Neutrophil (primary cell): ENCODE results near the gene INTS15.

Experiments
- H3K27ac ChIP-seq: fragments of 200-600 bp; sonication (generic); 2 replicates; pipeline ENCODE4 v1.5.1; 2016; ENCODE audit warnings: mild to moderate bottlenecking, moderate library complexity
- H3K27me3 ChIP-seq: fragments of 200-600 bp; sonication (generic); 2 replicates; pipeline ENCODE4 v1.6.0; 2016; ENCODE audit warnings: mild to moderate bottlenecking
- H3K36me3 ChIP-seq: fragments of 200-600 bp; sonication (generic); 2 replicates; pipeline ENCODE4 v1.5.1; 2017
- H3K4me1 ChIP-seq, 2 experiments: fragments of 200-600 bp in 1 of 2; sonication (generic) in 1 of 2; 1 replicate in 1 of 2; 2 replicates in 1 of 2; pipeline versions ENCODE4 v1.5.1 to v1.6.1; 2013 to 2016; ENCODE audit warnings: low read depth in 1 of 2, low read length in 1 of 2, mild to moderate bottlenecking in 1 of 2, moderate library complexity in 1 of 2; ENCODE audit not compliant: control insufficient read depth in 1 of 2, insufficient read depth in 1 of 2
- H3K4me3 ChIP-seq, 2 experiments: fragments of 200-600 bp in 1 of 2; sonication (generic) in 1 of 2; 1 replicate in 1 of 2; 2 replicates in 1 of 2; pipeline ENCODE4 v1.5.1; 2013 to 2016; ENCODE audit warnings: low read depth in 1 of 2, low read length in 1 of 2, mild to moderate bottlenecking in 1 of 2, moderate library complexity in 1 of 2
- H3K9me3 ChIP-seq: fragments of 200-600 bp; sonication (generic); 2 replicates; pipeline ENCODE4 v1.5.1; 2016
- TF ChIP-seq, protein P1 (sequence below): fragments of 200-600 bp; sonication (generic); IDR thresholded peaks from 2 replicates; pipeline ENCODE4 v1.5.1; 2016; ENCODE audit warnings: antibody characterized with exemption

The INTS15 gene

DNA sequence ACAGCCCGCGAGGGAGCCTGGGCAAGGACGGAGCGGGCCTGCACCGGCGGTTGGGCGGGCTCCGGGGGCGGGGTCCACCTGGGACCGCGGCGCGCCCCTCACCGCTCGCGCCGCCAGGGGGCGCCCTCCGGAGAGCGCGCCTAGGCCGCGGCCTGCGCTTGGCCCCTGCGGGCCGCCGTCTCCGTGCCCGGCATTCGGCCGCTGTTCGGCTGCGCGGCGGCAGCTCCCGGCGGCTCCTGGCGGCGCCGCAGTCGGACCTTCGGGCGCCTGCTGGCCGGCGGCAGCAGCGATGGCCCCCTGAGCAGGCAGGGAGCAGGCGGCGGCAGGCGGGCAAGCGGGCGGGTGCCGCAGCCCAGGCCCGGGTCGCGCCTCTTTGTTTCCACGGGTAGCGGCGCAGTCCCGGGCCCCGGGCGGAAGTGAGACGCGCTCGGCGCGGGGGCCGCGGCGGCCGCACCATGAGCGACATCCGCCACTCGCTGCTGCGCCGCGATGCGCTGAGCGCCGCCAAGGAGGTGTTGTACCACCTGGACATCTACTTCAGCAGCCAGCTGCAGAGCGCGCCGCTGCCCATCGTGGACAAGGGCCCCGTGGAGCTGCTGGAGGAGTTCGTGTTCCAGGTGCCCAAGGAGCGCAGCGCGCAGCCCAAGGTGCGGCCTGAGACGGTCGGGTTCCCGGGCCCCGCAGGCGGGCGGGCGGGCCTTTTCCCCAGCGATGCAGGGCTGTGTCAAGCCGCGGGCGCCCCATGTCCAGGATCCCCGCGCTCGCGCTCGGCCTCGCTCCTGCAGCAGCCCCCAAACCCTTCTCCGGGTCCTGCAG, at the start of gene INTS15:
Gene INTS15 (plus strand): TSS at position 193 of the 816 bp plus-strand sequence. CDS start 263 bp downstream, at position 456.
- H3K4me3 ChIP-seq, result peak within 1 kb of the TSS; percentile 87 to 90
- TF ChIP-seq, protein P1, sequence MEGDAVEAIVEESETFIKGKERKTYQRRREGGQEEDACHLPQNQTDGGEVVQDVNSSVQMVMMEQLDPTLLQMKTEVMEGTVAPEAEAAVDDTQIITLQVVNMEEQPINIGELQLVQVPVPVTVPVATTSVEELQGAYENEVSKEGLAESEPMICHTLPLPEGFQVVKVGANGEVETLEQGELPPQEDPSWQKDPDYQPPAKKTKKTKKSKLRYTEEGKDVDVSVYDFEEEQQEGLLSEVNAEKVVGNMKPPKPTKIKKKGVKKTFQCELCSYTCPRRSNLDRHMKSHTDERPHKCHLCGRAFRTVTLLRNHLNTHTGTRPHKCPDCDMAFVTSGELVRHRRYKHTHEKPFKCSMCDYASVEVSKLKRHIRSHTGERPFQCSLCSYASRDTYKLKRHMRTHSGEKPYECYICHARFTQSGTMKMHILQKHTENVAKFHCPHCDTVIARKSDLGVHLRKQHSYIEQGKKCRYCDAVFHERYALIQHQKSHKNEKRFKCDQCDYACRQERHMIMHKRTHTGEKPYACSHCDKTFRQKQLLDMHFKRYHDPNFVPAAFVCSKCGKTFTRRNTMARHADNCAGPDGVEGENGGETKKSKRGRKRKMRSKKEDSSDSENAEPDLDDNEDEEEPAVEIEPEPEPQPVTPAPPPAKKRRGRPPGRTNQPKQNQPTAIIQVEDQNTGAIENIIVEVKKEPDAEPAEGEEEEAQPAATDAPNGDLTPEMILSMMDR, result peak; percentile 90
- H3K36me3 ChIP-seq, result peaks cover 30% of the 10 kb centered on the region
- no peaks in the 10 kb centered on the region for H3K27me3 ChIP-seq
- H3K27ac ChIP-seq, result peak within 1 kb of the TSS; percentile 93
- H3K9me3 ChIP-seq, result no peaks in the 10 kb centered on the region
- peaks cover 16 to 27% of the 10 kb centered on the region in 2 experiments for H3K4me1 ChIP-seq

DNA sequence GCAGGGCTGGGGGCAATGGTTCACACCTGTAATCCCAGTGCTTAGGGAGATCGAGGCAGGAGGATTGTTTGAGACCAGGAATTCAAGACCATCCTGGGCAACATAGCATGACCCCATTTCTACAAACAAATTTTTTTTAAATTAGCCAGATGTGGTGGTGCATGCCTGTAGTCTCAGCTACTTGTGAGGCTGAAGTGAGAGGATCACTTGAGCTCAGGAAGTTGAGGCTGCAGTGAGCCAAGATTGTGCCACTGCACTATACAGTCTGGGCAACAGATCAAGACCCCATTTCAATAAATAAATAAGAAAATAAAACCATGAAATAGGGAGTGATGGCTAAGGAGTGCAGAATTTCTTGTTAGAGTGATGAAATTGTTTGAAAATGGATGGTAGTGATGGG, 47.5 kb upstream of the INTS15 start:
- Histone ChIP-seq H3K27me3 (peaks cover 17% of the 10 kb centered on the region), H3K36me3 (no peaks in the 10 kb centered on the region), H3K4me3 (no peak overlapping the region), H3K27ac (no peak overlapping the region), H3K9me3 (no peaks in the 10 kb centered on the region), H3K4me1 (no peaks in the 10 kb centered on the region)
- TF ChIP-seq, protein P1, result no peak

GRCh38 chr7:6545398-6546126, 44.3 kb upstream of the INTS15 start:
- TF ChIP-seq, protein P1, result no peak
- Histone ChIP-seq H3K4me3 (no peak overlapping the region), H3K36me3 (no peaks in the 10 kb centered on the region), H3K4me1 (no peaks in the 10 kb centered on the region), H3K27me3 (no peaks in the 10 kb centered on the region), H3K27ac (no peak overlapping the region), H3K9me3 (no peaks in the 10 kb centered on the region)

- no peak overlapping the region for H3K4me3 ChIP-seq
- no peaks in the 10 kb centered on the region for H3K36me3 ChIP-seq
- H3K27ac ChIP-seq, result no peak overlapping the region
- no peaks in the 10 kb centered on the region for H3K4me1 ChIP-seq
- H3K9me3 ChIP-seq, result no peaks in the 10 kb centered on the region
- no peaks in the 10 kb centered on the region for H3K27me3 ChIP-seq
- TF ChIP-seq, protein P1, result no peak
Observed at GRCh38 chr7:6546498-6547251, 43.1 kb upstream of the INTS15 start.

GRCh38 chr7:6547400-6547799, 42.4 kb upstream of the INTS15 start:
- no peak overlapping the region for H3K4me3 ChIP-seq

More at GRCh38 chr7:6547400-6547799, 42.4 kb upstream of the INTS15 start:
- H3K27ac ChIP-seq, result no peak overlapping the region
- no peaks in the 10 kb centered on the region for H3K9me3 ChIP-seq
- H3K36me3 ChIP-seq, result no peaks in the 10 kb centered on the region
- no peaks in the 10 kb centered on the region for H3K4me1 ChIP-seq
- TF ChIP-seq, protein P1, result no peak
- no peaks in the 10 kb centered on the region for H3K27me3 ChIP-seq
